ENCODE measurements around the gene MYOF.

Gene MYOF

GRCh38 chr10:93392121-93392520 is 90.0 kb downstream of the MYOF start:
- in situ Hi-C loops (cut with HindIII; ENCODE audit: low sequenced_read_pairs), result no loop called here
- TF ChIP-seq CTCF (IDR thresholded peaks at IDR 0.05; ENCODE audit: low read depth, low read length), result no peak
- no peak for DNase-seq (ENCODE audit: low read depth, low spot score)

GRCh38 chr10:93390306-93391090 is 91.6 kb downstream of the MYOF start:
- DNase-seq (ENCODE audit: low read depth, low spot score), result no peak
- in situ Hi-C loops (cut with HindIII; ENCODE audit: low sequenced_read_pairs), result no loop called here
- H3K4me3 ChIP-seq (ENCODE audit: low read depth, low read length), result no peak overlapping the region
- no peak for TF ChIP-seq CTCF (IDR thresholded peaks at IDR 0.05; ENCODE audit: low read depth, low read length)

More at GRCh38 chr10:93392121-93392520, 90.0 kb downstream of the MYOF start:
- H3K4me3 ChIP-seq (ENCODE audit: low read depth, low read length), result no peak overlapping the region

GRCh38 chr10:93386631-93387369 is 95.3 kb downstream of the MYOF start:
- peak; percentile 27 for DNase-seq (ENCODE audit: low read depth, low spot score)
- no peak for TF ChIP-seq CTCF (IDR thresholded peaks at IDR 0.05; ENCODE audit: low read depth, low read length)
- H3K4me3 ChIP-seq (ENCODE audit: low read depth, low read length), result no peak overlapping the region
- in situ Hi-C loops (cut with HindIII; ENCODE audit: low sequenced_read_pairs), result no loop called here

- H3K4me3 ChIP-seq (ENCODE audit: low read depth, low read length), result no peak overlapping the region
- in situ Hi-C loops (cut with HindIII; ENCODE audit: low sequenced_read_pairs), result no loop called here
Observed at GRCh38 chr10:93385345-93385744, 96.8 kb downstream of the MYOF start.

GRCh38 chr10:93384006-93384405 is 98.1 kb downstream of the MYOF start:
- no peak overlapping the region for H3K4me3 ChIP-seq (ENCODE audit: low read depth, low read length)
- no peak for TF ChIP-seq CTCF (IDR thresholded peaks at IDR 0.05; ENCODE audit: low read depth, low read length)
- in situ Hi-C loops (cut with HindIII; ENCODE audit: low sequenced_read_pairs), result no loop called here
- no peak for DNase-seq (ENCODE audit: low read depth, low spot score)

More at GRCh38 chr10:93385345-93385744, 96.8 kb downstream of the MYOF start:
- DNase-seq (ENCODE audit: low read depth, low spot score), result no peak
- TF ChIP-seq CTCF (IDR thresholded peaks at IDR 0.05; ENCODE audit: low read depth, low read length), result no peak

GRCh38 chr10:93383562-93383981 is 98.6 kb downstream of the MYOF start:
- in situ Hi-C loops (cut with HindIII; ENCODE audit: low sequenced_read_pairs), result no loop called here
- DNase-seq (ENCODE audit: low read depth, low spot score), result peak; percentile 91
- H3K4me3 ChIP-seq (ENCODE audit: low read depth, low read length), result no peak overlapping the region
- TF ChIP-seq CTCF (IDR thresholded peaks at IDR 0.05; ENCODE audit: low read depth, low read length), result no peak

All from astrocyte of the spinal cord (primary cell).